NCI-H446 treated with DMSO at 0.1 percent for 48 hours (cell line): ENCODE measurements around the gene KIAA1328.
A peak's percentile ranks its signal among the peaks of the same experiment; 100 is the strongest.
"Not testable (repeated sequence)": the region's sequence is repeated elsewhere in the genome, so short reads cannot be mapped to it uniquely, and the experiment has no call there.

Source experiments
- DNase-seq: peaks from one replicate; lab custom pipeline; 2025; lab: John Stamatoyannopoulos, UW

KIAA1328 gene

DNA sequence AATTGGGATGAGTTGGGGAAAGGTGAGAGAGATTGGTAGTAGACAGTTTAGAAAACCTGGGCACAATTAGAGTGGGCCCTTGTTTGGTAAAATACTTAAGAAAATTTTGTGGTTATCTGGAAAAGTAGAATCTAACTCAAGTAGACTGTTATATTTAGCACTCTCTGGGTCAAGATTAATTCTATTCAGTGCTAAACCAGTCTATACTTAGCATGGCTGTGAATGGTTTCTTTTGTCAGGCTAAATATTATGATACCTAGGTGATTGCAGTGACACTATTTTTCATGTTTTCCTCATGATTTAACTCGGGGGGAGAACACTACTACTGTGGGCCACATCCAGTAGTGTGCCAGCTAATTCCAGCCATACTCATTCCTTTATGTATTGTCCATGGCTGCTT lies 58.9 kb downstream of the KIAA1328 start:
- no peak for DNase-seq

DNA sequence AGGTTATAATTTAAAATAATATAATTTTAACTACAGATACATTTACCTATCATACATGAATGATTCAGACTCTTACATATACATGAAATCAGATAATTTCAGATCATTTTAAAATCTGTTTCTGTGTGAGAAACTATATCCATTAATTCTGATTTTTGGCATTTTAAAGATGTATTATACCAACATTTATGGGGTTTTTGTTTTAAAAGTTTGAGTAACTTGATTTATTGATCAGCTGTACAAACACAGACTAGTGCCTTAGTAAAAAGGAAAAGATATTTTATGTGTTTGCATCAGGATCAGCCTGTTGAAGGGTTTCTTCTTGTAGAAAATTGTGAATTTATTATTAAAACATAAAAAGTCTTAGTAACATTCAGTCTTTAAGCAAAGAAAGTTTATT lies 59.9 kb downstream of the KIAA1328 start:
- no peak for DNase-seq

DNA sequence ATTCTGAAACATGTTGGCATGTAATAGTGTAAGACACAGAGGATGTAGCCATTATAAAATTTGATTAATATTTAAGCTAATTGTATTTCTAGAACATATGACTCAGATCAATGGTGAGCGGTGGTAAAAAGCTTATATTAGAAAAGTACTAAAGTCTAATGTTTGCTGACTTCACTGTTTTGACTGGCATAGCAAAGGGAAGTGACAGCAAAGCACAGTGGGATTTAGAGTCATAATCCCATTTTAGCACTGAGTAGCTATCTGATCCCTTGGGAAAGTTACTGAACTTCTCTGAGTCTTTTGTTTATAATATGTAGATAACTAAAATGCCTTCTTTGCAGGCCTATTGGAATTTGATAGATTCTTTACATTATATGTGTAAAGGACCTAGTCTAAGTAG lies 60.4 kb downstream of the KIAA1328 start:
- no peak for DNase-seq

DNA sequence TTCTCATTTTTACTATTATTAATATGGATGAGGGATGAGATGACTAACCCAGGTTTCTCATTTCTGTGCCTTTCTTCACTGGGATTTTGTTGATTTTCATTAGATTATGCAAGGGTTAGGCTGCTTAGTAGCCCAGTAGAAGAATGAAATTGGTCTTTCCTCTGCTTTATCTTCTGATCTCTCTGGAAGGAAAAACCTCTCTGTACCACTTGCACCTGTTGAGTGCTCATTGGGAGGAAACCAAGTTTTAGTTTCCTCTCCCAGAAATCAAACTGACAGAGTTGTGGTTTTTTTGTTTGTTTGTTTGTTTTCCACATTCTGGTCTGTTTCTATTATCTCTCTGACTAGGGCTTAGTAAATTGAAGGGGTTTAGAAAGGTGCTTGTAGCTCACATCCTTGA lies 60.8 kb downstream of the KIAA1328 start:
- no peak for DNase-seq

DNA sequence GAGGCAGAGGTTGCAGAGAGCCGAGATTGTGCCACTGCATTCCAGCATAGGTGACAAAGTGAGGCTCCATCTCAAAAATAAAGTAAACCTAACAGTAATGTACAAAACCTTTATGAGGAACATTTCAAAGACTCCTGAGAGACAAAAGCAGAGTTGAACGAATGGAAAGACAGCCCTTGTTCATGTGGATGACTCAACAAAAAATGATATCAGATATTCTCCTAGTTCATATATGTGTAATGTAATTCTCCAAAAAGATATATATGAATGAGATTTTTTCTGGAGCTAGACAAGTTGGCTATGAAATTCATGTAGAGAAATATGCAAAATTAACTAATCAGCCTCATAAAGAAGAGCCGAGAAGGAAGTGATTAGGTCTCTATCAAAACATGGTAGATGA lies 61.7 kb downstream of the KIAA1328 start:
- DNase-seq, result no peak

DNA sequence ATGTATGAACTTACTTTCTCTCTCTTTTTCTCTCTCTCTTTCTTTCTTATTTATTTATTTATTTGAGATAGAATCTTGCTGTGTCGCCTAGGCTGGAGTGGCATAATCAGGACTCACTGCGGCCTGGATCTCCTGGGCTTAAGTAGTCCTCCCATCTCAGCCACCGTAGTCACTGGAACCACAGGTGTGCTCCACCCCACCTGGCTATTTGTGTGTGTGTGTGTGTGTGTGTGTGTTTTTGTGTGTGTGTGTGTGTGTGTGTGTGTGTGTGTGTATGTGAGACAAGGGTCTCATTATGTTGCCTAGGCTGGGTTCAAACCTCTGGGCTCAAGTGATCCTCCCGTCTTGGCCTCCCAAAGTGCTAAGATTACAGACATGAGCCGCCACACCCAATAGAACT lies 64.3 kb downstream of the KIAA1328 start:
- DNase-seq, result no peak

DNA sequence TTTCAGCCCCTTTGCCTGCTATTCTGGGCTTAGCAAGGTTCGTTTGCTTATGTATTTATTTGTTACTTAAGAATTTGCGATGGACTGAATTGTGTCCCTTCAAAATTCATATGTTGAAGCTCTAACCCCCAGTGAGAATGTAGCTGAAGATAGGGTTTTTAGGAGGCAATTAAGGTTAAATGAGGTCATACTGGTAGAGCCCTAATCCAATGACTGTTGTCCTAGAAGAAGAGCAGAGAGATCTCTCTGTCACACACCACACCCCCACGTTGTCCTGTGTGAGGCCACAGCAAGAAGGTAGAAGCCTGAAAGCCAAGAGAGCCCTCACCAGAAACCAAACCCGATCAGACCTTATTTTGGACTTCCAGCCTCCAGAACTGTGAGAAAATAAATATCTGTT lies 66.7 kb downstream of the KIAA1328 start:
- DNase-seq, result no peak

DNA sequence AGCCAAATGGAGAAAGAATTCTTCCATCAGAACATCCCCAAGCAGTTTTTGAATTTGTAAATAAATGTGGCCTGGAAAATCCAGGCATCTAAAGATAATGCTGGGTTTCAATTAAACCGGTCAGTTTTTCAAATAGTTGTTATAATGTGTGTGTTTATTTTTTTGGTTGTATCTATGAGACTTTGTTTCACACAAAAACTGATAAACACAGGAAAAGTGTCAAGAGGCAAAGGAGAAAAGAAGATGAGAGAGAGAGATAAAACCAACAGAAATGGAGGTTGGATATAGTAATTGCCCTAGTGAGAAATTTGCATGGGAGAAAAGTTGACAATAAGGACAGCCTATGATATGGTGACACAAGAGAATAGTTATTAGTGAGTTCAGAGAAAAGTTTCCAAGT lies 68.3 kb downstream of the KIAA1328 start:
- no peak for DNase-seq

DNA sequence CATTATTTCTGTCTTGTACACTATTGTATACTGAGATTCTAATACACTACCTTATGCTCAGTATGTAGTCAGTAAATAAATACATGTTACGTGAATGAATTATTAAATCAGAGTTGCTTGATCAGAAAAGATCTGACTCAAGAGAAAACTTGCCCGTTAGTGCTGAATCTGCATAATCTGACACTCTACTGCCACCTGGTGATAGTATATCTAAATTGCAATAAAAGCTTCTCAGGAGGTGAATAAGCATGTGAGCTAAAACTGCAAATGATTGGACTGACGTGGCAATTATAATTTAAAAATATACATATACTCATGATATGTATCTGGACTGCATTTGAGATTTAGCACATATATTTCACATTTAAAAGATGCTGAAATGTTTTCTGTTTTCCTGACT lies 70.4 kb downstream of the KIAA1328 start:
- no peak for DNase-seq

DNA sequence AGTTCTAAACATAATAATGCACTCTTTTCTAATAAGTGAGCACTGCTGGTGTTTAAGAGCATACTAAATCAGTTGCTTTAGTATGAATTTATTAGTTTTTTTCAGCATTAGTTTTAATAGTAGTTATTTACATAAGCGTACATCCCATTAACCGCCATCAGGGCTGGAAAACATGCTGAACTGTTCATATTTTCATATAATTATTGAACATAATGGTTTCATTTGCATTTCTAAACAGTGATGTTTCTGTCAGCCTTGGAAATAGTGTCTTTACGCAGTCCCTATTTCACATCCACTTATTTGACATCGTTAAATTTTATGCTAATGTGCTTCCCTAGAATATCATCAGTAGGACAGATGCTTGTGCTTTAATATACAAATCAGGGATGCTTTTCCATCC lies 71.5 kb downstream of the KIAA1328 start:
- no peak for DNase-seq

DNA sequence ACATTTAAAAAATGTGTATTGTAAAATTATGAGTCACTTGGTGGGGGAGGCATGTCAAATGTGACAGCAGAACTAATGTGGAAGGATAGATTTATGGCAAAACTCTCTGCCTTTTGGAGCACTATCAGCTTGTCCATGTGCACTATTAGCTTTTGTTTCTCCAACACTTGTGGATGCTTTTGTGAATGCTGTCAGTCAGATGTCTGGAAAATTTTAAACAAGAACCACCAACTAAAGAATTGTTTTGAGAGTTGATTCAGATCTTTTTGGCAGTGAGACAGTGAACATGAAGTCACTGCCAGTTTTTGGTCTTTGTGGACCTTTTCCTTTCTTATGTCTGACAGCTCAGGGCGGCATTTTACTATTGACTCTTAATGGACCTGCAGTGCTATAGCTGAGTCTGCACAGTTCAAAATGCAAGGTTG lies 72.4 kb downstream of the KIAA1328 start:
- peak; percentile 40 for DNase-seq

DNA sequence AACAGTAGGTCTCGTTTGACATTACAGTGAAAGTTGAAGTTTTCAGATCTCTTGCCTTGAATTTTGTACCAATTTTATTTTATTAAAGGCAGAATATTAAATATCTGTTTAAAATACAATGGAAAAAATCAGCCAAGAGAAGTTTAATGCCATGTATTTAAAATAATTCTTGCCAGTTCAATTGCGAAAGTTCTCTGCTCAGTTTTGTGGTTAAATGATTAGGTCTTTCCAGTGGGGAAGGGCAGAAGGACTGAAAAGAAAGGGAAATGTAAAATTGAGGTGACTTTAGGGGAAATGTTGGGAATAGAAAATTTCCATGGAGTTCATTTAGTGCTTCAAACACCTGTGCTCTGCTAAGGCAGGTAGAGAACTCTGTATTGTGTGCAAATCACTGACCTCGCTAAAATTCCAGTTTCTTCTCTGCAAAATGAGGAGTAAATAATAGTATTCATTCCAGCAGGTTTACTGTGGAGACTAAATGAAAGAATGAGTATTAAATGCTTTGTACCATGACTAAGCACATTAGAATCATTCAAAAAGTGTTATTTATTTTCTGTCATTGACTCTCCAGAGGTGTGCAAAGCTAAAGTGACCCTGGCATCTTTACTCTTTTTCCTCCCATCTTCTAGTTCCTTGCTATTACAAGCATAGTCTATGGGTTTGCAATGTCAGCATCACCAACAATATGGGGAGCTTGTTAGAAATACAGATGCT lies 74.4 kb downstream of the KIAA1328 start:
- DNase-seq, result no peak

DNA sequence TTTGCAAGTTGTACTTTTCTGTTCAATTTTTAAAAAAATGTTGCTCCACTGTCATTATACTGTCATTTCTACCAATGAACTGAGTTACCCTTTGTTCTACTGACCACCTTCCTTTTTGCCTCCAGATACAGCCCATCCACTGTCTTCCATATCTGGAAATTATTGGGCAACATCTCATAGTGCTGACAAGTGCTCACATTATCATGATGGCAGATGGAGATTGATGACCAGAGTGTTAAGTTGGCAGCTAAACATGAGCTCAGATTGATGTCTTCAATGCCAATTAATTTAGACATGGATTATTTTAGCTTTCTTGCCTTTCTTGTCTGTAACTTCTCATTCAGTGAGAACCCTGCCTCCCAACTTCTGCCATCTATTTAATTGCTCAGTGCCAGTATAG lies 76.6 kb downstream of the KIAA1328 start:
- DNase-seq, result peak; percentile 64

DNA sequence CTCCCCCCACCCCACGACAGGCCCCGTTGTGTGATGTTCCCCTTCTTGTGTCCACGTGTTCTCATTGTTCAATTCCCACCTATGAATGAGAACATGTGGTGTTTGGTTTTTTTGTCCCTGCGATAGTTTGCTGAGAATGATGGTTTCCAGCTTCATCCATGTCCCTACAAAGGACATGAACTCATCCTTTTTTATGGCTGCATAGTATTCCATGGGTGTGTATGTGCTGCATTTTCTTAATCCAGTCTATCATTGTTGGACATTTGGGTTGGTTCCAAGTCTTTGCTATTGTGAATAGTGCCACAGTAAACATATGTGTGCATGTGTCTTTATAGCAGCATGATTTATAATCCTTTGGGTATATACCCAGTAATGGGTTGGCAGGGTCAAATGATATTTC lies 80.4 kb downstream of the KIAA1328 start:
- DNase-seq, result not testable (repeated sequence)

DNA sequence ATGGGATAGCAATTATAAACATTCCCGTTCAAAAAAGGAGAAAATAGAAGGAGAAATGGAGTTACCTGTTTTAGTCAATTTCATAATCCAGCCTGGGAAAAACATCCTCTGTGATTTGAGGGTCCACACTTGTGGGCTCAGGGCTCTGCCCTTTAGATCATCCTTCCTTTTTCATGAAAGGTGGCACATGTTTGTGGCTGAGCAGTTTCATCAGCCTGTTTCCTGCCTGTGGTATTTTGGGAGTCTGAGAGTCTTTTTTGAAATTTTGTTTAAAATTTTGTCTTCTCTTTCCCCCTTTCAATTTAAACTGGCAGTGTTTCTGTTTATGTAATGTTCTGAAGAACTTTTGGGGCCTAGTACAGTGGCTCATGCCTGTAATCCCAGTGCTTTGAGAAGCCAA lies 84.0 kb downstream of the KIAA1328 start:
- DNase-seq, result no peak

DNA sequence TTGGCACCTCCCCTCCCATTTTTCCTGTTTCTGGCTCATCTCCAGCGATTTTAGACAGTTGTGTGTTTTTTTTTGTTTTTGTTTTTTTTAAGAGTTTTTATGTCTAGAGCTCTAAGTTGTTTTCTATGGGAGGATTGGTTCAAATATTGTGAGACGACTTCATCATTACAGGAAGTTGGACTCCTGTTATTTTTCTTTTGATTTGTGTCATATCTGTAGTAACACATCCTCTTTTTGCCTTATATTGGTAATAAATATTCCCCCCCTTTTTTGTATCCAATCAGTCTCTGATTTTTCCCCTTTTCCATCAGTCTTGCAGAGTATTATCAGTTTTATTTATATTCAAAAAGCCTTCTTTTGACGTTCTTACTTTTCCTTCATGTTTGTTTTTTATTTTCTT lies 89.0 kb downstream of the KIAA1328 start:
- DNase-seq, result no peak

DNA sequence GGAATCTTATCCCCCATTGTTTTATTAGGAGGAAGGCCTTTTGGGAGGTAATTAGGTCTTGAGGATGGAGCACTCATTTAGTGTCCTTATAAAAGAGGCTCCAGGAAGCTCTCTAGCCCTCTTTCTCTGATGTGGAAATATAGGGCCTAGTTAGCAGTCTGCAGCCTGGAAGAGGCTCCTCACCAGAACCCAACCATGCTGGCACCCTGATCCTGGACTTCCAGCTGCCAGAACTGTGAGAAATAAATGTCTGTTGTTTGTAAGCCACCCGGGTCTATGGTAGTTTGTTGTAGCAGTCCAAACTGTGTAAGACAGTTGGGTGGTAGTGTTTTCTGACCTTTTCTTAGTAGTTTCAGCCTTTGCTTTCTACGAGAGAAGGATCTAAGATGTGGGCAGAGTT lies 100.7 kb downstream of the KIAA1328 start:
- no peak for DNase-seq

DNA sequence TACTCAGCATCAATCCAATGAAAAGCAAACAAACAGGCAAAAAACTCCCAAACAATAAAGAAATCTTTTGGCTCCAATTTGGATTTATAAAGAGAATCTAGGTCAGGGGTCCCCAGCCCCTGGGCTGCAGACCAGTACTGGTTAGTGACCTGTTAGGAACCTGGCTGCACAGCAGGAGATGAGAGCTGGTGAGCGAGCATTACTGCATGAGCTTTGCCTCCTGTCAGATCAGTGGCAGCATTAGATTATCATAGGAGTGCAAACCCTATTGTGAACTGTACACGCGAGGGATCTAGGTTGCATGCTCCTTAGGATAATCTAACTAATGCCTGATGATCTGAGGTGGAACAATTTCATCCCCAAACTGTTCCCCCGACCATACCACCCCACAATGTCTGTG lies 102.2 kb downstream of the KIAA1328 start:
- no peak for DNase-seq

DNA sequence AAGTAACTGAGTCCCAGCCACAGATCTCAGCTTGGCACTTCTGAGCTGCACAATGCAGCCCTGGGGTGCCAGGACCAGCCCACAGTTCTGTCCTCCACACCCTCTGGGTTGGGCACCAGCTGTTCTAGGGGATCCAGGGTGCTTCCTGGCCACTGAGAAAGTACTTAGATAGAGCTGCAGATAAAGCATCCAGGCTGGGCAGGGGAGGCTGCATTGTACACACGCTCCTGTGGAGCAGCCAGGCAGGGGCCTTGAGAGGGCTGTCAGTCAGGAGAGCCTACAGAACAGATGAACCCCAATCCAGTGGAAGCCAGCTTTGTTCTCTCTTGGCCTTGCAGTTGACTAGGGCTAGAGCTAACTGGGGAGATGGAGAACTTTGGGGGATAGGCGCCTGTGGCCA lies 104.6 kb downstream of the KIAA1328 start:
- DNase-seq, result no peak

DNA sequence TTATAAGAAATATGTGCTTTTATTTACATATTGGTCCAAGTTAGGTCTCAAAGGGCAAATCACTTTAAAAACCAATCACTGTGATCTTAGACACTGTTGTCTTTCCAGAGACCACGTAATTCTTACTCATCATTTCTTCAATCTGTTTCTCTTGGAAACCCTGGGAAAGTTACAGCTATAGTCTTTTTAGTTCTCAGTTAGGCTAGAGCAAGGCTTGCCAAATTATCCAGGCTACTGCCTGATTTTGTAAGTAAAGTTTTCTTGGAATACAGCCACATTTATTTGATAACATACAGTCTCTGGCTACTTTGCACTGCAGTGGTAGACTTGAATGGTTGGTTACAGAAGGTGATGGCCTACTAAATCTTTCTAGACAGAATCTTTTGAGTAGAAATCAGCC lies 106.0 kb downstream of the KIAA1328 start:
- DNase-seq, result peak; percentile 6

DNA sequence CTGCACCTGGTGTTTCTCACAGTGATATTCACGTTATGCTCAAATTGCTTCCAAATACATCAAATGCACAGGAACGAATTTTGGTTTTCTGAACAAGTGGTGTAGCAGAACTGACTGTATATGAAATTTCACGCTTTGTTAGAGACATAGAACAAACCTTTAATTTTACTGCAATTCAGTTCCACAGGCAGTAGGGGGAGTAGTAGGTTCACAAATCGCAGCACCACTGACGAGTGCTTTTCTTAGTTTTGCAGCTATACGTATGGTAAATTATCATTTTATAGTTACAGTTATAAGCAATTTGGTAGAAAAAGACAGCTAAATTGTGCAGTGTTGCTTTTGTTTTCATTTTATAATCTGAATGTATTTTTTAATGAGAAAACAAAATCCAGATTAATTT lies 113.3 kb downstream of the KIAA1328 start:
- peak; percentile 0 for DNase-seq

DNA sequence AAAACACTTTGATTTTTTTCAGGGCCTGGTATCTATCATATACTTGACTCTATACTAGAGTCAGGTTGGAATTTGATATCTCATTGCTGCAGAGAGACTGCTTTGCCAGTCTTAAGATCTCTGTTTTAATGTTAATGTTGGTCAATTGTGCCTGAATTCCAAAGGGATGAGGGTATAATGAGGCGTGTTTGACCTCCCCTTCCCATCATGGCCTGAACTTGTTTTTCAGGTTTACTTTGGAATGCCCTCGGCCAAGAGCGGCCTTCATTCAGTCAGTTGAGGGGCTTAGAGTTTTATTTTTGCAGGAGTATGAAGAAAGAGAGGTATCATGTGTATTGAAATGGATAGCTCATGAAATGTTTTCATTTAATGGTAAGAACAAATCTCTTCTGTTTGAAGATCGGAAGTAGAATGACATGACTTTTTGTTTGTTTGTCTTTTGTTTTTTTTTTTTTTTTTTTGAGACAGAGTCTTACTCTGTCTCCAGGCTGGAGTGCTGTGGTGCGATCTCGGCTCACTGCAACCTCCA lies 119.0 kb downstream of the KIAA1328 start:
- DNase-seq, result no peak

DNA sequence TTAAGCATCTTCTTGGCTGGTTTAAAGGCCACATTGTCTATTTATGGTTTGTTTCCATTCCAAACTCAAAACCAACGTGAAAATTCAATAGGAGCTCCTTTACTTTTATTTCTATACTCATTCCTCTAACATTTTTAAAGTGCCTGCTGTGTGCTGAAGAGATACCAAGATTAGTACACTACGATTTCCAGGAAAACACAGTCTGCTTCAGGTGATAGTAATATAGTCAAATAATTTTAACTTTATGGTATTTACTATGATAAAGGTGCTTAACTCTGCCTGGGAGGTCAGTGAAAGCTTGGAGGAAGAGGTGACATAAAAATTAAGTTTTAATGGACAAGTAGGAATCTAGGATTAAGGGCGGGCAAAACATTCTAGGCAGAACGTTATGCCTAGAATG lies 121.4 kb downstream of the KIAA1328 start:
- no peak for DNase-seq

DNA sequence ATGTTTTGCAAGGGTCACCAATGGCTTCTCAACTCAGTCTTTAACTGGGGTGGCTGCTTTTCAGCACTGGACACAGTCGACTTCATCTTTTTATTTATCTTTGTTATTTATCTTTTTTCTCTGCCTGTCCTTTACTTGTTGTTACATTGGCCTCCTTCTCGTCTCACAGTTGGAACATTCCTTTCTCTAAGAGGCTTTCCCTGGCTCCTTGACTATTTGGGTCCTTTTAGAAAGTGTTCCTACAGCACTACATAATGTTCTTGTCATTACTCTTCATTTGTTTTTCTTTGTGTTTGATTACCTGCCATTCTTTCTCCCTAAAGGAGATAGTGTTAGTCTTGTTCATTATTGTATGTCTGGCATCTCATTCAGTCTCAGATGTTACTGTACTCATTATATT lies 122.0 kb downstream of the KIAA1328 start:
- DNase-seq, result no peak
